ENCODE data around the gene AMN. TPM values are rescaled to one million over a fixed set of nuclear protein-coding genes. Genes with fewer than 3 reads are reported as not detected.

Gene AMN
- total RNA-seq, 1 experiment from 2014 or later = not detected

GRCh38 chr14:102968306-102968705, 45.8 kb downstream of the AMN start:
- H3K4me1 Mint-ChIP-seq (ENCODE audit: insufficient read depth, unreplicated experiment) = no peaks in the 10 kb centered on the region
- H3K9me3 Mint-ChIP-seq (ENCODE audit: unreplicated experiment) = no peaks in the 10 kb centered on the region
- peaks cover 96% of the 10 kb centered on the region for H3K36me3 Mint-ChIP-seq (ENCODE audit: insufficient read depth, unreplicated experiment)
- CTCF ChIA-PET = interaction anchor here (0.6 to 1.0 kb wide), 3 partner anchors 13 to 107 kb away, joined by 3 read pairs; no protein-coding TSS in a partner anchor
- no peak overlapping the region for H3K27ac Mint-ChIP-seq (ENCODE audit: low read depth, unreplicated experiment)
- intact Hi-C loops (cut with micrococcal nuclease) = no loop called here
- no peak for TF ChIP-seq CTCF (IDR thresholded peaks at IDR 0.05; ENCODE audit: unreplicated experiment)
- POLR2A ChIA-PET = interaction anchor here (0.7 kb wide), 2 partner anchors 12 to 221 kb away, joined by 3 to 4 read pairs; no protein-coding TSS in a partner anchor
- no peak for DNase-seq (ENCODE audit: unreplicated experiment)
- BruUV-seq (replicated peaks) = no TSS peak
- no peaks in the 10 kb centered on the region for H3K27me3 Mint-ChIP-seq (ENCODE audit: insufficient read depth, unreplicated experiment)
- H3K4me3 Mint-ChIP-seq (ENCODE audit: unreplicated experiment) = no peak overlapping the region

- H3K36me3 Mint-ChIP-seq (ENCODE audit: insufficient read depth, unreplicated experiment) = peaks cover 93% of the 10 kb centered on the region
- POLR2A ChIA-PET = no interaction called here
Measured at GRCh38 chr14:102969060-102969791, 46.8 kb downstream of the AMN start.

DNA sequence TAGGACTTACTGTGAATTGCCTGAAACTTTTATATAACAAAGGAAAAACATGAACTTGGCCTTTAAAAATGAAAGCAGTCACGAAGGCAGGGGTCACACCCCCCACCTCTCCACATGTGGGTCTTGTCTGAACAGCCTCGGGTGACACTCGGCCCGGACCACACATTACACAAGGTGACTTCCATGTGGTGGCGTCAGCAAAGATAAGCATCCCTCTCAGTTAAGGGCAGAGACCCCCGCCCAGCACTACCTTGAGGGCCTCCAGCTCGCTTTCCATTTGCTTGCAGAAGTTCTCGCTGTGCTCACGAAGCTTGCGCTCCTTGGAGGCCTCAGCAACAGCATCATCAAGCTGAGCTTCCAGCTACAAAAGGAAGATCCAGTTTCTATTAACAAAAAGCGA, 47.4 kb downstream of the AMN start:
- no peak overlapping the region for H3K4me3 Mint-ChIP-seq (ENCODE audit: unreplicated experiment)
- no TSS peak for BruUV-seq (replicated peaks)
- no peaks in the 10 kb centered on the region for H3K27me3 Mint-ChIP-seq (ENCODE audit: insufficient read depth, unreplicated experiment)
- H3K36me3 Mint-ChIP-seq (ENCODE audit: insufficient read depth, unreplicated experiment) = peaks cover 93% of the 10 kb centered on the region
- H3K27ac Mint-ChIP-seq (ENCODE audit: low read depth, unreplicated experiment) = no peak overlapping the region
- intact Hi-C loops (cut with micrococcal nuclease) = no loop called here
- H3K9me3 Mint-ChIP-seq (ENCODE audit: unreplicated experiment) = no peaks in the 10 kb centered on the region
- H3K4me1 Mint-ChIP-seq (ENCODE audit: insufficient read depth, unreplicated experiment) = no peaks in the 10 kb centered on the region
- CTCF ChIA-PET = interaction anchor here (0.6 kb wide), 1 partner anchor 277 kb away, joined by 3 read pairs; no protein-coding TSS in a partner anchor
- POLR2A ChIA-PET = interaction anchor here (0.9 to 1.0 kb wide), 2 partner anchors 10 to 17 kb away, joined by 3 read pairs; no protein-coding TSS in a partner anchor
- TF ChIP-seq CTCF (IDR thresholded peaks at IDR 0.05; ENCODE audit: unreplicated experiment) = no peak
- DNase-seq (ENCODE audit: unreplicated experiment) = no peak

More at GRCh38 chr14:102969060-102969791, 46.8 kb downstream of the AMN start:
- intact Hi-C loops (cut with micrococcal nuclease) = no loop called here
- H3K9me3 Mint-ChIP-seq (ENCODE audit: unreplicated experiment) = no peaks in the 10 kb centered on the region
- no peak overlapping the region for H3K27ac Mint-ChIP-seq (ENCODE audit: low read depth, unreplicated experiment)
- no peak overlapping the region for H3K4me3 Mint-ChIP-seq (ENCODE audit: unreplicated experiment)
- no peaks in the 10 kb centered on the region for H3K27me3 Mint-ChIP-seq (ENCODE audit: insufficient read depth, unreplicated experiment)
- TF ChIP-seq CTCF (IDR thresholded peaks at IDR 0.05; ENCODE audit: unreplicated experiment) = no peak
- BruUV-seq (replicated peaks) = no TSS peak
- CTCF ChIA-PET = no interaction called here
- DNase-seq (ENCODE audit: unreplicated experiment) = no peak
- no peaks in the 10 kb centered on the region for H3K4me1 Mint-ChIP-seq (ENCODE audit: insufficient read depth, unreplicated experiment)

GRCh38 chr14:102970496-102970895, 48.0 kb downstream of the AMN start:
- Mint-ChIP-seq H3K4me3 (ENCODE audit: unreplicated experiment) (no peak overlapping the region), H3K4me1 (ENCODE audit: insufficient read depth, unreplicated experiment) (no peaks in the 10 kb centered on the region), H3K36me3 (ENCODE audit: insufficient read depth, unreplicated experiment) (peaks cover 94% of the 10 kb centered on the region), H3K27me3 (ENCODE audit: insufficient read depth, unreplicated experiment) (no peaks in the 10 kb centered on the region), H3K27ac (ENCODE audit: low read depth, unreplicated experiment) (no peak overlapping the region), H3K9me3 (ENCODE audit: unreplicated experiment) (no peaks in the 10 kb centered on the region)
- BruUV-seq (replicated peaks) = no TSS peak
- POLR2A ChIA-PET = interaction anchor here (0.9 to 1.0 kb wide), 2 partner anchors 10 to 17 kb away, joined by 3 read pairs; no protein-coding TSS in a partner anchor
- TF ChIP-seq CTCF (IDR thresholded peaks at IDR 0.05; ENCODE audit: unreplicated experiment) = no peak
- CTCF ChIA-PET = interaction anchor here (0.6 to 1.2 kb wide), 2 partner anchors 196 to 277 kb away, joined by 3 read pairs; no protein-coding TSS in a partner anchor
- no peak for DNase-seq (ENCODE audit: unreplicated experiment)
- intact Hi-C loops (cut with micrococcal nuclease) = no loop called here

Data from MCF 10A (cell line).